CD14-positive monocyte (primary cell): ENCODE results near the gene ATP10D. TPM values are rescaled to one million over a fixed set of nuclear protein-coding genes. Genes with fewer than 3 reads are reported as not detected.

Experiments
- DNase-seq, 3 donors: peaks; one replicate each; pipeline ENCODE4 v3.0.0-alpha.2; 2011 to 2022
- H2AFZ ChIP-seq: 2 replicates; pipeline ENCODE4 v1.6.0; 2012; ENCODE audit warnings: mild to moderate bottlenecking, low read depth, low read length, inconsistent platforms; ENCODE audit not compliant: insufficient read depth, poor library complexity, severe bottlenecking
- H3K27ac ChIP-seq, 2 donors: 1 replicate in 1 of 2; 2 replicates in 1 of 2; pipeline ENCODE4 v1.5.1; 2012 to 2013; ENCODE audit warnings: low read length in 2 of 2, control low read depth in 1 of 2, inconsistent platforms in 1 of 2, low read depth in 1 of 2, mild to moderate bottlenecking in 1 of 2
- H3K27me3 ChIP-seq, 2 donors: one replicate each; pipeline versions ENCODE4 v1.6.0 to v1.6.1; 2011 to 2013; ENCODE audit warnings: low read length in 2 of 2; ENCODE audit not compliant: control insufficient read depth in 2 of 2, insufficient read depth in 2 of 2
- H3K36me3 ChIP-seq, 2 donors: replicated peaks in 1 of 2; 1 replicate in 1 of 2; 2 replicates in 1 of 2; pipeline versions ENCODE4 v1.5.1 to v1.6.1; 2012 to 2013; ENCODE audit warnings: low read length in 2 of 2, control low read depth in 1 of 2, inconsistent platforms in 1 of 2, mild to moderate bottlenecking in 1 of 2; ENCODE audit not compliant: insufficient read depth in 2 of 2, control insufficient read depth in 1 of 2
- H3K4me1 ChIP-seq, 2 donors: 1 replicate in 1 of 2; 2 replicates in 1 of 2; pipeline versions ENCODE4 v1.5.1 to v1.6.1; 2012 to 2013; ENCODE audit warnings: low read length in 2 of 2, control low read depth in 1 of 2, inconsistent platforms in 1 of 2, mild to moderate bottlenecking in 1 of 2, moderate library complexity in 1 of 2; ENCODE audit not compliant: insufficient read depth in 2 of 2, control insufficient read depth in 1 of 2
- H3K4me2 ChIP-seq: replicated peaks from 2 replicates; pipeline ENCODE3; 2012; ENCODE audit warnings: low read length, moderate library complexity, mild to moderate bottlenecking; ENCODE audit not compliant: poor library complexity, severe bottlenecking; ENCODE audit errors: extremely low read depth
- H3K4me3 ChIP-seq, 3 experiments: fragments of 200-600 bp in 1 of 3; sonication (generic) in 1 of 3; replicated peaks in 1 of 3; 1 replicate in 2 of 3; 2 replicates in 1 of 3; pipeline ENCODE4 v1.5.1; 2011 to 2013; ENCODE audit warnings: low read length in 3 of 3, mild to moderate bottlenecking in 3 of 3, control low read depth in 2 of 3, low read depth in 2 of 3, inconsistent platforms in 1 of 3, moderate library complexity in 1 of 3
- H3K79me2 ChIP-seq: 2 replicates; pipeline ENCODE4 v1.6.0; 2012; ENCODE audit warnings: mild to moderate bottlenecking, control low read depth, inconsistent platforms, low read length, moderate library complexity; ENCODE audit not compliant: insufficient read depth
- H3K9ac ChIP-seq: 2 replicates; pipeline ENCODE4 v1.6.0; 2017; ENCODE audit warnings: low read length, mild to moderate bottlenecking; ENCODE audit not compliant: insufficient read depth, poor library complexity, severe bottlenecking
- H3K9me3 ChIP-seq, 2 donors: replicated peaks in 1 of 2; 1 replicate in 1 of 2; 2 replicates in 1 of 2; pipeline versions ENCODE4 v1.5.1 to v1.6.1; 2012 to 2013; ENCODE audit warnings: low read length in 2 of 2, control low read depth in 1 of 2; ENCODE audit not compliant: control insufficient read depth in 1 of 2, insufficient read depth in 1 of 2
- H4K20me1 ChIP-seq: 2 replicates; pipeline ENCODE4 v1.6.0; 2012; ENCODE audit warnings: mild to moderate bottlenecking, low read length, control low read depth, moderate library complexity; ENCODE audit not compliant: insufficient read depth
- H3K27ac Mint-ChIP-seq, 7 donors: one replicate each; pipeline ENCODE4 v1.8.0; 2020; ENCODE audit warnings: mild to moderate bottlenecking in 7 of 7, mixed read lengths in 7 of 7, moderate library complexity in 6 of 7, inconsistent platforms in 2 of 7
- H3K27me3 Mint-ChIP-seq, 3 donors: one replicate each; pipeline ENCODE4 v1.8.0; 2021 to 2022; ENCODE audit warnings: low read depth in 3 of 3, mild to moderate bottlenecking in 3 of 3, mixed read lengths in 3 of 3, moderate library complexity in 3 of 3, inconsistent platforms in 1 of 3
- H3K36me3 Mint-ChIP-seq, 2 donors: one replicate each; pipeline ENCODE4 v1.8.0; 2020; ENCODE audit warnings: mixed read lengths in 2 of 2, inconsistent platforms in 1 of 2, mild to moderate bottlenecking in 1 of 2
- H3K4me1 Mint-ChIP-seq: one replicate; pipeline ENCODE4 v1.8.0; 2020; ENCODE audit warnings: mild to moderate bottlenecking, mixed read lengths
- H3K4me3 Mint-ChIP-seq, 2 donors: one replicate each; pipeline ENCODE4 v1.8.0; 2020; ENCODE audit warnings: mild to moderate bottlenecking in 2 of 2, mixed read lengths in 2 of 2, moderate library complexity in 1 of 2
- H3K9me3 Mint-ChIP-seq, 7 donors: one replicate each; pipeline ENCODE4 v1.8.0; 2020 to 2022; ENCODE audit warnings: mixed read lengths in 7 of 7, mild to moderate bottlenecking in 6 of 7, moderate library complexity in 6 of 7, inconsistent platforms in 2 of 7
- WGBS: methylation state at CpG from one replicate; pipeline ENCODE4 v1.1.5; 2013; ENCODE audit warnings: missing lambda C conversion rate; ENCODE audit not compliant: insufficient coverage; 5-methylcytosine and 5-hydroxymethylcytosine counted together
- intact Hi-C, 2 donors: fragments of 100-400 bp; cut with micrococcal nuclease; formaldehyde crosslinking; loops; one replicate each; pipeline versions ENCODE4 v1.15.0 to v1.15.1; 2023
- polyA plus RNA-seq, 3 donors: library from polyadenylated mRNA; depleted of rRNA in 1 of 3; unstranded in 2 of 3; stranded (reverse) in 1 of 3; fragments of 300-500 nt in 2 of 3; fragments of >200 nt in 1 of 3; fragmentation: Illumina TruSeq in 2 of 3; gene quantifications; 1 replicate in 2 of 3; 2 replicates in 1 of 3; pipeline ENCODE4 v1.2.3, GENCODE V29; 2012 to 2021
- TF ChIP-seq, protein P1 (sequence below): fragments of 200-600 bp; IDR thresholded peaks from one replicate; pipeline ENCODE4 v1.8.0; 2022; ENCODE audit warnings: antibody characterized with exemption, mild to moderate bottlenecking

ATP10D gene
- polyA plus RNA-seq, 3 donors, result 8.4 to 16.9 (median 14.1) TPM

DNA sequence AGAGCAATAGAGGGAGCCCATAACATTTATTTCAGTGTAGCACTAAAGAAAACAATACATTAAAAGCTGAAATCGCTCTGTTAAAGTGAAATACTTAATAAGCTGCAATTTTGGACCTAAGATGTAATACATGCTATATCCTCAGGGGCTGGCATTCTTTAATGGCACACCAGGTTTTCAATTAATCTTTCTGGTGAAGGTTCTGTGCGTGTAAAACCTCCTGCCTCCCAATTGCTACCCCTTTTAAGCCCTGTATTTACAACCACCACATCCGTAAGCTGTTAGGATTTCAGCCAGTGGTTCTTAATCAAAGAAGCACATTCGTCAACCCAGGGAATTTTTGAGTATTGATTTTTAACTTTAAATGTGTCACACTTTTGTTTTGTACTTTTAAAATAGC lies 14.0 kb upstream of the ATP10D start:
- intact Hi-C loops, result no loop called here
- Histone ChIP-seq H2AFZ (no peak overlapping the region), H3K9ac (no peak overlapping the region), H3K36me3 (no peaks in the 10 kb centered on the region), H4K20me1 (no peaks in the 10 kb centered on the region), H3K27ac (no peak overlapping the region), H3K79me2 (no peaks in the 10 kb centered on the region), H3K9me3 (no peaks in the 10 kb centered on the region), H3K4me1 (peaks cover 12 to 30% of the 10 kb centered on the region in 2 donors), H3K4me2 (no peak overlapping the region), H3K4me3 (no peak overlapping the region), H3K27me3 (no peaks in the 10 kb centered on the region)
- Mint-ChIP-seq H3K27me3 (no peaks in the 10 kb centered on the region), H3K27ac (no peak overlapping the region), H3K36me3 (no peaks in the 10 kb centered on the region), H3K4me3 (no peak overlapping the region), H3K4me1 (peaks cover 32% of the 10 kb centered on the region), H3K9me3 (peaks cover 0 to 2% (median 0%) of the 10 kb centered on the region in 7 donors)
- no peak for DNase-seq
- TF ChIP-seq, protein P1, sequence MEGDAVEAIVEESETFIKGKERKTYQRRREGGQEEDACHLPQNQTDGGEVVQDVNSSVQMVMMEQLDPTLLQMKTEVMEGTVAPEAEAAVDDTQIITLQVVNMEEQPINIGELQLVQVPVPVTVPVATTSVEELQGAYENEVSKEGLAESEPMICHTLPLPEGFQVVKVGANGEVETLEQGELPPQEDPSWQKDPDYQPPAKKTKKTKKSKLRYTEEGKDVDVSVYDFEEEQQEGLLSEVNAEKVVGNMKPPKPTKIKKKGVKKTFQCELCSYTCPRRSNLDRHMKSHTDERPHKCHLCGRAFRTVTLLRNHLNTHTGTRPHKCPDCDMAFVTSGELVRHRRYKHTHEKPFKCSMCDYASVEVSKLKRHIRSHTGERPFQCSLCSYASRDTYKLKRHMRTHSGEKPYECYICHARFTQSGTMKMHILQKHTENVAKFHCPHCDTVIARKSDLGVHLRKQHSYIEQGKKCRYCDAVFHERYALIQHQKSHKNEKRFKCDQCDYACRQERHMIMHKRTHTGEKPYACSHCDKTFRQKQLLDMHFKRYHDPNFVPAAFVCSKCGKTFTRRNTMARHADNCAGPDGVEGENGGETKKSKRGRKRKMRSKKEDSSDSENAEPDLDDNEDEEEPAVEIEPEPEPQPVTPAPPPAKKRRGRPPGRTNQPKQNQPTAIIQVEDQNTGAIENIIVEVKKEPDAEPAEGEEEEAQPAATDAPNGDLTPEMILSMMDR, result no peak
- no CpG with 5 or more reads among the region's 4 CpGs for WGBS

DNA sequence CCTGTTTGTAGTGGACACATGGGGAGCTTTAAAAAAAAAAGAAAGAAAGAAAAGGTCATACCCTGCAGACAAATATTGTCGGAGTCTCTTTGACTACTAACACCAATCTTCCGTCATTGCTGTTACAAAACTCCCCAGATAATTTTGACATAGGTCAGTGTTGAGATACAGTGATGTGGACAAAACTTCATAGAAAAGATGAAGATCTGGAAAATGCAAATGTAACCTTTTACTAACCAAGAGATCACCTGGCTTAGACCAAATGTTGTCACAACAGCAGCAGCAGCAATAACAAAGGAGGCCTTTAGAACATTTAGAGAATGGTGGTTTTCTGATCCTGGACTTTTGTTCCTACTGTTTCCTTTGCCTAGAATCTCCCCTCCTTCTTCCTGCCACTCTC lies 13.5 kb upstream of the ATP10D start:
- H3K36me3 Mint-ChIP-seq, result no peaks in the 10 kb centered on the region
- H3K4me1 ChIP-seq, result peaks cover 12 to 30% of the 10 kb centered on the region in 2 donors
- H3K9me3 Mint-ChIP-seq, result peaks cover 0 to 2% (median 0%) of the 10 kb centered on the region in 7 donors
- H4K20me1 ChIP-seq, result no peaks in the 10 kb centered on the region
- no peak overlapping the region for H3K4me3 Mint-ChIP-seq
- intact Hi-C loops, result no loop called here
- no peaks in the 10 kb centered on the region for H3K27me3 Mint-ChIP-seq
- peak overlapping the region in 2 of 7 donors; percentile 4 to 33 for H3K27ac Mint-ChIP-seq
- no peak overlapping the region for H3K4me2 ChIP-seq
- no peak for DNase-seq
- H3K9me3 ChIP-seq, result no peaks in the 10 kb centered on the region
- H3K36me3 ChIP-seq, result no peaks in the 10 kb centered on the region
- TF ChIP-seq, protein P1, result no peak
- H3K9ac ChIP-seq, result no peak overlapping the region
- no CpG with 5 or more reads among the region's 2 CpGs for WGBS
- H3K27me3 ChIP-seq, result no peaks in the 10 kb centered on the region
- no peak overlapping the region for H2AFZ ChIP-seq
- no peak overlapping the region for H3K4me3 ChIP-seq
- no peaks in the 10 kb centered on the region for H3K79me2 ChIP-seq
- H3K4me1 Mint-ChIP-seq, result peaks cover 32% of the 10 kb centered on the region
- no peak overlapping the region for H3K27ac ChIP-seq
